Heart left ventricle (tissue), 11 donors: ENCODE measurements around the gene BCL6. TPM values are rescaled to one million over a fixed set of nuclear protein-coding genes. Genes with fewer than 3 reads are reported as not detected.

Source experiments
- polyA plus RNA-seq, 2 donors: library from polyadenylated mRNA; stranded (reverse); fragments of 200-250 nt; gene quantifications; one replicate each; pipeline ENCODE4 v1.2.3, GENCODE V29; 2013
- total RNA-seq, 9 donors: library from RNA; depleted of rRNA in 2 of 9; stranded (reverse); fragments of >200 nt in 2 of 9; fragmentation: NEBNext Ultra II Directional in 3 of 9; extraction: Animal tissue kit (Norgen Biotek cat#: 25700) in 3 of 9; gene quantifications; one replicate each; pipeline versions ENCODE4 v1.1.0 to v1.2.4, GENCODE V29; 2016 to 2023
- donor health status: ischemic (EF 13 %, LVEDD 7.1; RV severe dilation, severe dysfunction).
- donor health status: healthy with polysubstance abuse.
- donor health status: DM: no; HTN: yes; CAD: no.
- donor health status: DM: no; HTN: no; CAD: no.
- donor health status: ischemic (EF 25% LVEDD 5.7; RV mildly dilated, moderate dysfunction).
- donor health status: healthy.
- donor health status: DM: yes; HTN: yes; CAD: no.
- donor health status: PGD.
- donor health status: nonischemic (EF 23%, LVEDD 6.1; RV moderate dilation, normal function).

The BCL6 gene
- total and polyA plus RNA-seq, 11 donors: 29.3 to 109 (median 45.7) TPM

Other genes starting within 250 kb of the BCL6 start
- gene SST, start 75.1 kb downstream of the BCL6 start, total RNA-seq: not detected
- not detected for gene SST, start 75.1 kb downstream of the BCL6 start, polyA plus RNA-seq
- gene RTP2, start 42.9 kb downstream of the BCL6 start, total RNA-seq: not detected
- not detected for gene RTP2, start 42.9 kb downstream of the BCL6 start, polyA plus RNA-seq